Left ventricle myocardium inferior (tissue), 1 donor: ENCODE results near the gene OR1J1. TPM values are rescaled to one million over a fixed set of nuclear protein-coding genes. Genes with fewer than 3 reads are reported as not detected.
A peak's percentile ranks its signal among the peaks of the same experiment; 100 is the strongest.

Source experiments
- DNase-seq: peaks from one replicate; pipeline ENCODE4 v3.0.0-alpha.2; 2020
- H3K27ac ChIP-seq: fragments of 200-600 bp; replicated peaks from 2 replicates; pipeline ENCODE4 v1.8.0; 2021
- H3K27me3 ChIP-seq: fragments of 200-600 bp; 2 replicates; pipeline ENCODE4 v1.8.0; 2021; ENCODE audit warnings: low read depth
- H3K36me3 ChIP-seq: fragments of 200-600 bp; 2 replicates; pipeline ENCODE4 v1.8.0; 2021
- H3K4me1 ChIP-seq: fragments of 200-600 bp; 2 replicates; pipeline ENCODE4 v1.8.0; 2021
- H3K4me3 ChIP-seq: fragments of 200-600 bp; 2 replicates; pipeline ENCODE4 v1.8.0; 2021; ENCODE audit warnings: mild to moderate bottlenecking, moderate library complexity
- H3K9me3 ChIP-seq: fragments of 200-600 bp; replicated peaks from 2 replicates; pipeline ENCODE4 v1.8.0; 2021
- intact Hi-C: fragments of 100-400 bp; cut with micrococcal nuclease; formaldehyde crosslinking; loops from one replicate; pipeline ENCODE4 v1.11.0; 2022
- total RNA-seq: library from RNA; stranded (reverse); fragmentation: NEBNext Ultra II Directional; extraction: Animal tissue kit (Norgen Biotek cat#: 25700); gene quantifications from one replicate; pipeline ENCODE4 v1.2.1, GENCODE V29; 2021
- TF ChIP-seq, protein P1 (sequence below): fragments of 200-600 bp; IDR thresholded peaks from 2 replicates; pipeline ENCODE4 v1.8.0; 2021; ENCODE audit warnings: antibody characterized with exemption, mild to moderate bottlenecking, borderline replicate concordance
- donor health status: DM: no; HTN: yes; CAD: no; lungs with severe emphysema.

The OR1J1 gene
- total RNA-seq, 1 donor from 2014 or later, result not detected

DNA sequence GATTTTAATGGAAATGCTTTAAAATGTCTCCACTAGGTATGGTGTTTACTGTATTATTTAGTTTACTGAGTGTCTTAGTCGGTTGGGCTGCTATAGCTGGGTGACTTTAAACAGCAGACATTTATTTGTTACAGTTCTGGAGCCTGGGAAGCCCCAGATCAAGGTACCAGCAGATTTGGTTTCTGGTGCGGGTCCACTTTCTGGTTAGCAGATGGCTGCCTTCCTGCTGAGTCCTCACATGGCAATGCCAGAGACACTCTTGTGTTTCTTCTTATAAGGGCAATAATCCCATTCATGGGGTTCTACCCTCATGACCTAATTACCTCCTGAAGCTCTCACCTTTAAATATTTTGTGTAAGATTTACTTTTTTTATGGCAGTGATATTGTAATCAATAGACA, 40.5 kb upstream of the OR1J1 start:
- no peak for DNase-seq
- Histone ChIP-seq H3K36me3 (no peaks in the 10 kb centered on the region), H3K27me3 (peaks cover 72% of the 10 kb centered on the region), H3K4me3 (no peak overlapping the region), H3K9me3 (no peaks in the 10 kb centered on the region), H3K27ac (no peak overlapping the region), H3K4me1 (no peaks in the 10 kb centered on the region)
- TF ChIP-seq, protein P1, sequence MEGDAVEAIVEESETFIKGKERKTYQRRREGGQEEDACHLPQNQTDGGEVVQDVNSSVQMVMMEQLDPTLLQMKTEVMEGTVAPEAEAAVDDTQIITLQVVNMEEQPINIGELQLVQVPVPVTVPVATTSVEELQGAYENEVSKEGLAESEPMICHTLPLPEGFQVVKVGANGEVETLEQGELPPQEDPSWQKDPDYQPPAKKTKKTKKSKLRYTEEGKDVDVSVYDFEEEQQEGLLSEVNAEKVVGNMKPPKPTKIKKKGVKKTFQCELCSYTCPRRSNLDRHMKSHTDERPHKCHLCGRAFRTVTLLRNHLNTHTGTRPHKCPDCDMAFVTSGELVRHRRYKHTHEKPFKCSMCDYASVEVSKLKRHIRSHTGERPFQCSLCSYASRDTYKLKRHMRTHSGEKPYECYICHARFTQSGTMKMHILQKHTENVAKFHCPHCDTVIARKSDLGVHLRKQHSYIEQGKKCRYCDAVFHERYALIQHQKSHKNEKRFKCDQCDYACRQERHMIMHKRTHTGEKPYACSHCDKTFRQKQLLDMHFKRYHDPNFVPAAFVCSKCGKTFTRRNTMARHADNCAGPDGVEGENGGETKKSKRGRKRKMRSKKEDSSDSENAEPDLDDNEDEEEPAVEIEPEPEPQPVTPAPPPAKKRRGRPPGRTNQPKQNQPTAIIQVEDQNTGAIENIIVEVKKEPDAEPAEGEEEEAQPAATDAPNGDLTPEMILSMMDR, result no peak
- intact Hi-C loops, result no loop called here

DNA sequence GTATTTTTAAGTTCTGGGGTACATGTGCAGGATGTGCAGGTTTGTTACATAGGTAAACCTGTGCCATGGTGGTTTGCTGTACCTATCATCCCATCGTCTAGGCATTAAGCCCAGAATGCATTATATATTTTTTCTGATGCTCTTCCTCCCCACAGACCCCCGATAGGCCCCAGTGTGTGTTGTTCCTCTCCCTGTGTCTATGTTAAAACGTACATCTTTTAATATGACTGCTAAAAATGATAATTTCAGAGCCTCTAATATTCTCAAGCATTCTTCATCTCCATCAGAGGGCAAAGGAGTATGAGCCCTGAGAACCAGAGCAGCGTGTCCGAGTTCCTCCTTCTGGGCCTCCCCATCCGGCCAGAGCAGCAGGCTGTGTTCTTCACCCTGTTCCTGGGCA, 32.8 kb upstream of the OR1J1 start, which contains the start of gene OR1J2:
Gene OR1J2 (plus strand): TSS at position 301 of the 400 bp plus-strand sequence. CDS start 0 bp downstream, at position 301.
- intact Hi-C loops, result no loop called here
- H3K36me3 ChIP-seq, result no peaks in the 10 kb centered on the region
- no peak for DNase-seq
- H3K27ac ChIP-seq, result no peak within 1 kb of the TSS
- TF ChIP-seq, protein P1, result no peak
- H3K4me3 ChIP-seq, result no peak within 1 kb of the TSS
- peaks cover 51% of the 10 kb centered on the region for H3K27me3 ChIP-seq
- no peaks in the 10 kb centered on the region for H3K9me3 ChIP-seq
- H3K4me1 ChIP-seq, result no peaks in the 10 kb centered on the region

GRCh38 chr9:122506964-122507363, 29.2 kb upstream of the OR1J1 start:
- Histone ChIP-seq H3K4me1 (no peaks in the 10 kb centered on the region), H3K9me3 (no peaks in the 10 kb centered on the region), H3K27ac (no peak overlapping the region), H3K27me3 (peaks cover 37% of the 10 kb centered on the region), H3K4me3 (no peak overlapping the region), H3K36me3 (no peaks in the 10 kb centered on the region)
- TF ChIP-seq, protein P1, result no peak
- intact Hi-C loops, result no loop called here
- DNase-seq, result no peak

- Histone ChIP-seq H3K27ac (no peak overlapping the region), H3K4me3 (no peak overlapping the region), H3K36me3 (no peaks in the 10 kb centered on the region), H3K9me3 (peaks cover 21% of the 10 kb centered on the region), H3K27me3 (peaks cover 40% of the 10 kb centered on the region), H3K4me1 (no peaks in the 10 kb centered on the region)
- intact Hi-C loops, result no loop called here
- no peak for DNase-seq
- TF ChIP-seq, protein P1, result peak; percentile 66
Measured at GRCh38 chr9:122498883-122499288, 21.2 kb upstream of the OR1J1 start.

GRCh38 chr9:122479062-122479461, 1.3 kb upstream of the OR1J1 start:
- H3K27me3 ChIP-seq, result peaks cover 67% of the 10 kb centered on the region
- no peak for DNase-seq
- H3K4me1 ChIP-seq, result no peaks in the 10 kb centered on the region
- H3K4me3 ChIP-seq, result no peak overlapping the region
- H3K27ac ChIP-seq, result no peak overlapping the region
- TF ChIP-seq, protein P1, result no peak
- H3K9me3 ChIP-seq, result no peaks in the 10 kb centered on the region
- H3K36me3 ChIP-seq, result no peaks in the 10 kb centered on the region
- intact Hi-C loops, result no loop called here

DNA sequence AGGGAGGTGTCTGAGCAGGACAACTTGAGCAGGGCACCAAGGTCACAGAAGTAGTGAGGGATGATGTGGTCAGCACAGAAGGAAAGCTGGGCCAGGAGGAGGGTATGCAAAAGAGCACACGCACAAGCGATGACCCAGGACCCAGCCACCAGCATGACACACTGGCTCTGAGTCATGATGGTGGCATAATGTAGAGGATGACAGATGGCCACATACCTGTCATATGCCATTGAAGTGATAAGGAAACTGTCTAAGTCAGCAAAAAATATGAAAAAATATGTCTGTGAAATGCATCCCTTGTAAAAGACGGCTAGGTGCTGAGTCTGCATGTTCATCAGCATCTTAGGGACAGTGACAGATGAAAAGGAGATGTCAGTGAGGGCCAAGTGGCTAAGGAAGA, 380 bp downstream of the OR1J1 start:
- H3K4me1 ChIP-seq, result no peaks in the 10 kb centered on the region
- peaks cover 74% of the 10 kb centered on the region for H3K27me3 ChIP-seq
- H3K27ac ChIP-seq, result no peak overlapping the region
- no peak overlapping the region for H3K4me3 ChIP-seq
- TF ChIP-seq, protein P1, result no peak
- H3K36me3 ChIP-seq, result no peaks in the 10 kb centered on the region
- H3K9me3 ChIP-seq, result no peaks in the 10 kb centered on the region
- DNase-seq, result no peak
- intact Hi-C loops, result no loop called here
